RPMI7951 (cell line): ENCODE data around the gene CCDC170. TPM values are rescaled to one million over a fixed set of nuclear protein-coding genes. Genes with fewer than 3 reads are reported as not detected.

Experiments used
- DNase-seq: peaks from one replicate; pipeline ENCODE4 v3.0.0-alpha.2; 2012; ENCODE audit warnings: low read depth
- total RNA-seq: library from RNA; depleted of rRNA; stranded (reverse); fragments of >200 nt; shearing (Covaris generic); gene quantifications from 2 replicates; pipeline ENCODE4 v1.2.3, GENCODE V29; 2014

CCDC170 gene
- total RNA-seq, 1 experiment from 2014 or later = not detected

- no peak for DNase-seq
Observed at GRCh38 chr6:151546941-151547659, 53.3 kb downstream of the CCDC170 start.

GRCh38 chr6:151548201-151548600 lies 54.4 kb downstream of the CCDC170 start:
- no peak for DNase-seq

- no peak for DNase-seq
Observed at GRCh38 chr6:151549790-151550189, 56.0 kb downstream of the CCDC170 start.

GRCh38 chr6:151550618-151551017 lies 56.8 kb downstream of the CCDC170 start:
- no peak for DNase-seq

- DNase-seq = no peak
Observed at GRCh38 chr6:151551223-151551857, 57.5 kb downstream of the CCDC170 start.

- no peak for DNase-seq
Observed at GRCh38 chr6:151553416-151554165, 59.8 kb downstream of the CCDC170 start.

GRCh38 chr6:151561238-151561637 lies 67.4 kb downstream of the CCDC170 start:
- DNase-seq = no peak

- DNase-seq = no peak
Observed at GRCh38 chr6:151564654-151565053, 70.8 kb downstream of the CCDC170 start.

GRCh38 chr6:151565940-151566339 lies 72.1 kb downstream of the CCDC170 start:
- DNase-seq = no peak

- DNase-seq = no peak
Observed at GRCh38 chr6:151566557-151566956, 72.7 kb downstream of the CCDC170 start.

- DNase-seq = no peak
Observed at GRCh38 chr6:151576633-151577032, 82.8 kb downstream of the CCDC170 start.

GRCh38 chr6:151577257-151577656 lies 83.4 kb downstream of the CCDC170 start:
- no peak for DNase-seq

- no peak for DNase-seq
Observed at GRCh38 chr6:151585741-151586140, 91.9 kb downstream of the CCDC170 start.

GRCh38 chr6:151589667-151590066 lies 95.8 kb downstream of the CCDC170 start:
- no peak for DNase-seq

- DNase-seq = no peak
Observed at GRCh38 chr6:151590742-151591141, 96.9 kb downstream of the CCDC170 start.

GRCh38 chr6:151592449-151593159 lies 98.8 kb downstream of the CCDC170 start:
- no peak for DNase-seq

- DNase-seq = no peak
Observed at GRCh38 chr6:151609146-151609902, 115.5 kb downstream of the CCDC170 start.

- DNase-seq = no peak
Observed at GRCh38 chr6:151610326-151610725, 116.5 kb downstream of the CCDC170 start.

- no peak for DNase-seq
Observed at GRCh38 chr6:151614630-151615029, 120.8 kb downstream of the CCDC170 start.

GRCh38 chr6:151616091-151616513 lies 122.3 kb downstream of the CCDC170 start:
- DNase-seq = no peak

GRCh38 chr6:151616600-151616999 lies 122.8 kb downstream of the CCDC170 start:
- DNase-seq = no peak
